Femur (tissue), 1 donor: ENCODE measurements around the gene WDHD1.
"Not testable (repeated sequence)": the region's sequence is repeated elsewhere in the genome, so short reads cannot be mapped to it uniquely, and the experiment has no call there.

Experiments
- DNase-seq: peaks from one replicate; pipeline ENCODE4 v3.0.0-alpha.2; 2017

WDHD1 gene, protein sequence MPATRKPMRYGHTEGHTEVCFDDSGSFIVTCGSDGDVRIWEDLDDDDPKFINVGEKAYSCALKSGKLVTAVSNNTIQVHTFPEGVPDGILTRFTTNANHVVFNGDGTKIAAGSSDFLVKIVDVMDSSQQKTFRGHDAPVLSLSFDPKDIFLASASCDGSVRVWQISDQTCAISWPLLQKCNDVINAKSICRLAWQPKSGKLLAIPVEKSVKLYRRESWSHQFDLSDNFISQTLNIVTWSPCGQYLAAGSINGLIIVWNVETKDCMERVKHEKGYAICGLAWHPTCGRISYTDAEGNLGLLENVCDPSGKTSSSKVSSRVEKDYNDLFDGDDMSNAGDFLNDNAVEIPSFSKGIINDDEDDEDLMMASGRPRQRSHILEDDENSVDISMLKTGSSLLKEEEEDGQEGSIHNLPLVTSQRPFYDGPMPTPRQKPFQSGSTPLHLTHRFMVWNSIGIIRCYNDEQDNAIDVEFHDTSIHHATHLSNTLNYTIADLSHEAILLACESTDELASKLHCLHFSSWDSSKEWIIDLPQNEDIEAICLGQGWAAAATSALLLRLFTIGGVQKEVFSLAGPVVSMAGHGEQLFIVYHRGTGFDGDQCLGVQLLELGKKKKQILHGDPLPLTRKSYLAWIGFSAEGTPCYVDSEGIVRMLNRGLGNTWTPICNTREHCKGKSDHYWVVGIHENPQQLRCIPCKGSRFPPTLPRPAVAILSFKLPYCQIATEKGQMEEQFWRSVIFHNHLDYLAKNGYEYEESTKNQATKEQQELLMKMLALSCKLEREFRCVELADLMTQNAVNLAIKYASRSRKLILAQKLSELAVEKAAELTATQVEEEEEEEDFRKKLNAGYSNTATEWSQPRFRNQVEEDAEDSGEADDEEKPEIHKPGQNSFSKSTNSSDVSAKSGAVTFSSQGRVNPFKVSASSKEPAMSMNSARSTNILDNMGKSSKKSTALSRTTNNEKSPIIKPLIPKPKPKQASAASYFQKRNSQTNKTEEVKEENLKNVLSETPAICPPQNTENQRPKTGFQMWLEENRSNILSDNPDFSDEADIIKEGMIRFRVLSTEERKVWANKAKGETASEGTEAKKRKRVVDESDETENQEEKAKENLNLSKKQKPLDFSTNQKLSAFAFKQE

GRCh38 chr14:55026793-55027561 lies at the start of gene WDHD1, which contains the start of gene SOCS4:
TSS of gene WDHD1 (minus strand) at chr14:55027099. CDS start at chr14:55026787, 312 bp downstream.
TSS of gene SOCS4 (plus strand) at chr14:55027236. CDS start at chr14:55043042, 15,806 bp downstream.
- peak; percentile 97 for DNase-seq

GRCh38 chr14:55075628-55076175 lies 48.8 kb upstream of the WDHD1 start:
- DNase-seq = no peak

DNA sequence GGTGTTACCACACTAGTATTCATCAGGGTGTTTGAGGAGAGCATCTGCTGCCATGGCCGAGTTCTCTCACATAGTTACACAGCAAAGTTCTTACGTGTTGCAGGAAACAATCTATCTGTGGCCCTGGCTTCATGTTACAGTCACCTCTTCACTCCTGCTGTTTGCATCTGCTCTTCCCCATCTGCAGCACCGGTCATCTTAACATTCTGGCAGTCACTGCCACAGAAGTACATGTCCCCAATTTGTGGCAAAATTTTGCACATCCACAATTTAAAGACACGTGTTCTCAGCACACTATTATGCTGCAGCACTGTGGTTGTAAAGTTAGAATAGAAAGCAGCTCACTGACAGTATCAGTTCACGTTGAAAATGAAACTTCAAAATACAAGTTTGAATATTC lies 47.8 kb upstream of the WDHD1 start:
- no peak for DNase-seq

DNA sequence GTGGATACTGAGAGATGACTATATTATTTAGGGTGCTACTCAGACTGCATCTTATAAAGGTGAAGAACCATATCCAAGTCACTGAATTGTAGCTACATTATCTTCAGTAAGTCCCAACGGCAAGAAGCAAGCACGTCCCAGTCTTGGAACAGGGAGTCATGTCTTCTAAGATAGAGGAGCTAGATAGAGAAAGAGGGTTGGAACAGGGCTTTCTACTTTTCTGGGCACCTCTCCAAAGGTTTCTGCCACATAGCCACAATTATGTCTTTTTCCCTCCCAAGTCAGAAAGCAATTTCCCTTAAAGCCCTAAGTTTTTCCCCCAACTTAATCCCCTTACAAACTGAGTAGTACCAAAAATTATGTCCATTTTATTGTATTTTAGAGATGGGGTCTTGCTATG lies 47.0 kb upstream of the WDHD1 start:
- DNase-seq = no peak

GRCh38 chr14:55071870-55072640 lies 45.2 kb upstream of the WDHD1 start:
- peak; percentile 74 for DNase-seq

DNA sequence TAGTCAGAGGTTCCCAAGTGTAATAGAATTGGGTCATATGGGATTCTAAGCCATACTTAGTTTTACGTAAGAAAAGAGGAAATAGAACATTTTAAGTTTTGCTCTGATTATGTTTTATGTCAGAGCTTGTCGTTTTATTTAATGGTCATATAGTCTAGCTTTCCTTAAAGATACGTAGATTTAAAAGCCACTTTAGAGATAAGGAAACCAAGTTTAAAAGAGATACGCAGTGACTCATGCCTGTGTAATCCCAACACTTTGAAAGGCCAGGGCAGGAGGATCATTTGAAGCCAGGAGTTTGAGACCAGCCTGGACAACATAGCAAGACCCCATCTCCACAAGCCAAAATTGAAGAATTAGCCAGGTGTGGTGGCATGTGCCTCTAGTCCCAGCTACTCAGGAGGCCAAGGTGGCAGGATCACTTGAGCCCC lies 44.1 kb upstream of the WDHD1 start:
- DNase-seq = no peak

DNA sequence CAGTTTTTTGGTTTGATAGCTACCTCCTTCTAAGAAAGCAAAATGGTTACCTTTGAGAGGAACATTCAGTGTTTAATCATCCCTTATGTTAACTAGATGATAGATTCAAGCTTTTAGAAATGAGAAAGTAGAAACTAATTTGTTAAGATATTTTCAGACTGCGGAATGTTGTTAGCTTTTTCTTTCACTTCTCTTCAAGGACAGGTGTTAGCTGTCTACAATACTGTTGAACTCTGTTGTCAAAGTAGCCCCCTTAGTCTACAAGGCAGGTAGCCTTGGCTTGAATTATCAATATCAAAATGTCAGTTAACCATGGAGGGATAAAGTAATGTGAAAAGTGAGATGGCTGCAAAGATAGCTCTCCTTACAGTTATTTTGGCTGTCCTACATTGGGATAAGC lies 39.3 kb upstream of the WDHD1 start:
- no peak for DNase-seq

GRCh38 chr14:55065411-55065810 lies 38.5 kb upstream of the WDHD1 start:
- DNase-seq = no peak

DNA sequence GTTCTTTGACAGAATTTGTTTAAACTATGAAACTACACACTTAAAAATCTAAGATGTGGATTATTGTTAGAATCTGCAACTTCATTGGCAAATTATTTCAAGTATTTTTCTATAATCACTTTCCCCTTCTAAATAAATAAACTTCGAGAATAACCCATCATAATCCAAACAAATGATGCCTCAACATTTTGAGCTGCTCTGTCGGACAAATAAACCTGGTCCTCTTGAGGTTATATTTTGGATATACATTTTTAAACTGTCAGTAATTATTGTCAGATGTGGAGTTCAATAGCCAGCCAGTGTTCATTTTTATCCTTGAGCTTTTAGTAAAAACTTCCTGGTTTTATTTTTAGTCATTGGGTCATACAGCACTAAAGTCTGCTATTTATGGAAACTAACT lies 38.0 kb upstream of the WDHD1 start:
- DNase-seq = not testable (repeated sequence)

GRCh38 chr14:55062517-55063351 lies 35.8 kb upstream of the WDHD1 start:
- no peak for DNase-seq

GRCh38 chr14:55059333-55059732 lies 32.4 kb upstream of the WDHD1 start:
- no peak for DNase-seq

- DNase-seq = no peak
These were observed 31.0 kb upstream of the WDHD1 start for GRCh38 chr14:55057919-55058318.

- DNase-seq = no peak
These were observed 27.2 kb upstream of the WDHD1 start for GRCh38 chr14:55054098-55054497.

GRCh38 chr14:55053500-55053899 lies 26.6 kb upstream of the WDHD1 start:
- DNase-seq = no peak

DNA sequence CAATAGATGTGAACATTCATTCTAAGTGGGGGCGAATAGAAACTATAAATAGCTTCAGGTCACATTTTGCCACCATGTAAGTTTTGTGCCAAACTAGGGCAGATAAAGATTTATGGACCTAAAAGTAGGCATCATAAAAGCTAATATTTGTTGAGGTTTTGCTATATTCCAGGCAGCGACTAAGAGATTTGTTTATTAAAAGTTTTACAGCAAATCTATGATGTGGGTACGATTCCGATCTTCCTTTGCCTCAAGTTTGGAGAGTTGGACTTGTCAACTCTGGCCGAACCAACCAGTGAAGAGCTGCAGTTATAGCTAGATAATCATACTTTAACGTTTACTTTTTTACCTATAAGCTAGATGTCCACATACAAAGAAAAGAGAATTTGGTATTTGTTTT lies 26.1 kb upstream of the WDHD1 start:
- DNase-seq = no peak

DNA sequence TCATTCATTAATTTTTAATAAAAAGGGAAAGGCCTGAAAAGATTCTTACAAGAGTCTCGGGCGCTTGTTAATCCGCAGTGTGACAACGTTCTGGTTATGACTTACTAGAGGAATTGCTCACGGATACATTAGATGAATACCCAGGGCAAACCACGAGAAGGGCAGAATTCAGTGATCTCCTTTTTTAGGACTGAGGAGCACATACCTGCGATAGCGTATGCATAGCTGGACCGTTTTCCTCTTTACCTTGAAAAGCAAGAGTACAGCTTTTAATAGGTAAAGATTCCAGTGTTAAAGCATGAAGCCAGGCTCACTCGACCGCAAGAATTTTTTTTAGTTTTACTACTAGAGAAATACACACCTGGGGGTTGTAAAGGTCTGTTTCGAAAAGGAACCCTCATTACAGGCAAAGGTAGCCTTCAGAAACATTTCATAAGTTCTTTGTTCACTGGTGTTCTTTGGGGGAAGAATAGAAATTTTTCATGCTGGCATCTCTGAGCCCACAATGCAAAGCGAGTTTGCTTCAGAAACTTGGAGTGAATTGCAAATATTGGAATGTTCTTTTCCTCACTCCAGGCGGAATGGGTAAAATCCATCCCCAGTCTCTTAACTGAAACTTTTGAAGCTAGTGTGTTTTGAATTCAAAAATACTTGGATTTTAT lies 25.5 kb upstream of the WDHD1 start:
- no peak for DNase-seq

GRCh38 chr14:55051423-55052268 lies 24.7 kb upstream of the WDHD1 start, which contains the start of gene MAPK1IP1L:
TSS of gene MAPK1IP1L (plus strand) at chr14:55051647. CDS start at chr14:55061684, 10,037 bp downstream.
- DNase-seq = peak; percentile 97

- DNase-seq = no peak
These were observed 24.2 kb upstream of the WDHD1 start for GRCh38 chr14:55051165-55051422.

DNA sequence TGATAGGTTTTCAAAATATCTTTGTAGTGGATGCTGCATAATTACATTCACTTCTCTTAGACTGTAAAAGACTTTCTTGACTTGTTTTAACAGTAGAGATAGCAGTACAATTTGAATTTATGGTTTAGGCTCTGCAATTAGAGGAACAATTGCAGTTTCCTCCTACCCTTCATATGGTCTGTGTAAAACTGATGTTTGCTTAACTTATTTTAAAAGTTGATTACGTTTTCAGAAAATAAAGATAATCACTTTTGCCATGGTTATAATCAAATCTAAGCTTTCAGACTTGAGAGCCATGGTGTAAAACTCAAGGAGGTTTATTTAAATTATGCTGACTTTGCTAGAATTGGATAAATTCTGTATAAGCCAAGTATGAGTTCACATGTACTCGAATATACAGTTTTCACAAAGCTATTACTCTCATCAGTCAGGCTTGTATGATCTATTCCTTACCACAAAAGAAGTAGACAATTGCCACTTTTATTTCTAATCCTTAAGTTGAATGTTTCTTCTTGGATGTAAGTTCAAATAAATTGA lies 22.1 kb upstream of the WDHD1 start:
- DNase-seq = no peak
